GM12878 (cell line): ENCODE results near the gene GSG1L. TPM values are rescaled to one million over a fixed set of nuclear protein-coding genes. Genes with fewer than 3 reads are reported as not detected.

ENCODE experiments used
- ATAC-seq: fragments of 200-7000 bp; cut with Tn5 transposase; 3 replicates; pipeline ENCODE4 v1.9.1; 2020; ENCODE audit warnings: mild to moderate bottlenecking, moderate library complexity
- BruUV-seq: library from RNA; stranded (reverse); fragments of 400-500 nt; replicated peaks from 2 replicates; lab custom pipeline; 2021; lab: Mats Ljungman, UMichigan
- CTCF ChIA-PET: fragments of 300-600 bp; sonication (Branson Sonifier 250); formaldehyde crosslinking; extraction: SDS; loops from one replicate; lab custom pipeline; 2021; ENCODE audit warnings: inconsistent platforms; lab: Yijun Ruan, JAX
- POLR2A ChIA-PET: fragments of 350-600 bp; formaldehyde crosslinking; extraction: SDS; loops from one replicate; lab custom pipeline; 2021; ENCODE audit warnings: inconsistent platforms; lab: Charles Lee
- RAD21 ChIA-PET: fragments of 300-600 bp; sonication (Branson Sonifier 250); formaldehyde crosslinking; loops from one replicate; lab custom pipeline; 2023; ENCODE audit warnings: antibody characterized with exemption; ENCODE audit not compliant: unreplicated experiment; lab: Charles Lee
- SMC1A ChIA-PET: fragments of 300-600 bp; sonication (Branson Sonifier 250); formaldehyde crosslinking; loops from one replicate; lab custom pipeline; 2023; ENCODE audit not compliant: unreplicated experiment, uncharacterized antibody; lab: Charles Lee
- DNase-seq: peaks from one replicate; pipeline ENCODE4 v3.0.0-alpha.2; 2011; ENCODE audit warnings: low read depth, low spot score
- FAIRE-seq: peaks from 3 replicates; lab custom pipeline; 2011; peaks lifted over from hg19 to GRCh38; lab: Jason Lieb, UNC
- H2AFZ ChIP-seq: 2 replicates; pipeline ENCODE4 v1.6.0; 2011; ENCODE audit warnings: low read depth, low read length, control low read depth; ENCODE audit not compliant: control insufficient read depth
- H3K27ac ChIP-seq: 2 replicates; pipeline ENCODE4 v1.5.1; 2011; ENCODE audit warnings: control low read depth; ENCODE audit not compliant: control insufficient read depth, insufficient read depth
- H3K27me3 ChIP-seq, 2 experiments: replicated peaks in 1 of 2; 2 replicates each; pipeline versions ENCODE4 v1.6.0 to v1.6.1; 2011; ENCODE audit warnings: low read length in 1 of 2; ENCODE audit not compliant: control insufficient read depth in 2 of 2, insufficient read depth in 2 of 2
- H3K36me3 ChIP-seq, 2 experiments: 2 replicates each; pipeline ENCODE4 v1.5.1; 2011; ENCODE audit warnings: low read length in 1 of 2; ENCODE audit not compliant: control insufficient read depth in 2 of 2, insufficient read depth in 2 of 2
- H3K4me1 ChIP-seq: 2 replicates; pipeline ENCODE4 v1.6.1; 2011; ENCODE audit warnings: mild to moderate bottlenecking, low read length, moderate library complexity, mixed read lengths; ENCODE audit not compliant: control insufficient read depth, insufficient read depth
- H3K4me2 ChIP-seq: 2 replicates; pipeline ENCODE4 v1.6.0; 2011; ENCODE audit warnings: control low read depth; ENCODE audit not compliant: control insufficient read depth, insufficient read depth
- H3K4me3 ChIP-seq: fragments of 200-600 bp; sonication (generic); 2 replicates; pipeline ENCODE4 v1.5.1; 2016
- H3K79me2 ChIP-seq: 2 replicates; pipeline ENCODE4 v1.6.0; 2011; ENCODE audit warnings: low read length; ENCODE audit not compliant: control insufficient read depth, insufficient read depth
- H3K9ac ChIP-seq: 2 replicates; pipeline ENCODE4 v1.8.0; 2011; ENCODE audit warnings: low read length, control low read depth, mixed read lengths; ENCODE audit not compliant: control insufficient read depth, insufficient read depth
- H3K9me3 ChIP-seq: replicated peaks from 3 replicates; pipeline ENCODE4 v1.5.1; 2011; ENCODE audit warnings: mild to moderate bottlenecking, low read length; ENCODE audit not compliant: control insufficient read depth, insufficient read depth
- H4K20me1 ChIP-seq: 2 replicates; pipeline ENCODE4 v1.6.0; 2011; ENCODE audit not compliant: control insufficient read depth, insufficient read depth
- ASH2L ChIP-seq: fragments of 300-600, 200-600 bp; sonication (generic); IDR thresholded peaks from 2 replicates; pipeline ENCODE4 v1.6.1; 2017; ENCODE audit warnings: low read depth, mild to moderate bottlenecking, borderline replicate concordance
- BCL11A ChIP-seq: IDR thresholded peaks from 2 replicates; pipeline ENCODE4 v1.6.1; 2011; ENCODE audit warnings: low read depth, low read length
- MTA3 ChIP-seq: IDR thresholded peaks from 2 replicates; pipeline ENCODE4 v1.6.1; 2012; ENCODE audit warnings: low read length, inconsistent platforms, borderline replicate concordance
- MXI1 ChIP-seq: fragments of 150-350 bp; IDR thresholded peaks from 2 replicates; pipeline ENCODE4 v1.6.1; 2011; ENCODE audit warnings: low read depth, mild to moderate bottlenecking, inconsistent platforms, low read length, improper control_type of control experiment
- NFYA ChIP-seq: IDR thresholded peaks from 2 replicates; pipeline ENCODE4 v1.6.1; 2011; ENCODE audit warnings: low read depth, mild to moderate bottlenecking, low read length, improper control_type of control experiment, borderline replicate concordance
- RFX5 ChIP-seq: IDR thresholded peaks from 2 replicates; pipeline ENCODE4 v1.6.1; 2011; ENCODE audit warnings: low read depth, low read length, improper control_type of control experiment
- ZNF207 ChIP-seq: fragments of 450-650 bp; IDR thresholded peaks from 2 replicates; pipeline ENCODE4 v1.6.1; 2014; ENCODE audit warnings: antibody characterized with exemption, mild to moderate bottlenecking, borderline replicate concordance
- WGBS: methylation state at CpG from one replicate; pipeline ENCODE4 v1.1.6; 2016; ENCODE audit warnings: low lambda C conversion rate; ENCODE audit not compliant: insufficient replicate concordance, insufficient coverage; ENCODE audit errors: missing lambda C conversion rate; 5-methylcytosine and 5-hydroxymethylcytosine counted together
- in situ Hi-C: fragments of 300-500 bp; cut with MboI; formaldehyde crosslinking; loops from 9 replicates; pipeline ENCODE4 v1.14.3; 2018; ENCODE audit warnings: mixed read lengths
- intact Hi-C: fragments of 100-400 bp; cut with micrococcal nuclease; formaldehyde crosslinking; loops from one replicate; pipeline ENCODE4 v1.14.2; 2022; ENCODE audit not compliant: unreplicated experiment
- polyA plus RNA-seq, 11 experiments: library from polyadenylated mRNA; depleted of rRNA in 4 of 11; unstranded in 6 of 11; stranded (reverse) in 5 of 11; fragments of >200 nt; fragmentation: Nextera tagmentation in 4 of 11; fragmentation: Illumina TruSeq in 1 of 11; extraction: Ambion mirVana in 4 of 11; extraction: Trizol in 1 of 11; gene quantifications; 1 replicate in 1 of 11; 2 replicates in 10 of 11; pipeline versions ENCODE4 v1.2.1 to v1.2.3, GENCODE V29; 2011 to 2016; ENCODE audit warnings: inconsistent platforms in 2 of 11, missing spikeins in 2 of 11, low read depth in 1 of 11
- total RNA-seq, 4 experiments: library from RNA; depleted of rRNA in 3 of 4; stranded (reverse); fragments of >200 nt in 3 of 4; fragmentation: Illumina TruSeq in 1 of 4; extraction: Trizol in 1 of 4; gene quantifications; 2 replicates each; pipeline versions ENCODE4 v1.2.1 to v1.2.3, GENCODE V29; 2013 to 2021

The GSG1L gene
- total and polyA plus RNA-seq, 10 of the 15 experiments (the other 5 are each of a cell fraction or from before 2014, with no cell fraction given): not detected

GRCh38 chr16:28067604-28068379 is 4.3 kb upstream of the GSG1L start:
- Histone ChIP-seq H3K4me3 (no peak overlapping the region), H3K27ac (no peak overlapping the region), H4K20me1 (no peaks in the 10 kb centered on the region)
- in situ Hi-C loops: loop anchor here (25.0 kb wide), 1 partner anchor 430 kb away; no protein-coding TSS in a partner anchor
- no TSS peak for BruUV-seq
- TF ChIP-seq ASH2L (no peak), BCL11A (no peak), ZNF207 (no peak), MTA3 (no peak), NFYA (no peak), MXI1 (no peak), RFX5 (no peak)
- TF ChIP-seq, all 136 proteins: peak for 0
- FAIRE-seq (no peak), ATAC-seq (no peak), DNase-seq (no peak)
- CTCF ChIA-PET: interaction anchor here (0.6 to 5.3 kb wide), 5 partner anchors 24 to 515 kb away, joined by 3 to 41 read pairs (median 4); no protein-coding TSS in a partner anchor
- H3K9me3 ChIP-seq: no peaks in the 10 kb centered on the region
- no peak overlapping the region for H2AFZ ChIP-seq
- no peak overlapping the region for H3K9ac ChIP-seq
- no peaks in the 10 kb centered on the region for H3K79me2 ChIP-seq
- peaks cover 4 to 5% of the 10 kb centered on the region in 2 experiments; a peak in 3 of 4 replicates for H3K27me3 ChIP-seq
- no peaks in the 10 kb centered on the region for H3K36me3 ChIP-seq
- RAD21 ChIA-PET: no interaction called here
- intact Hi-C loops: no loop called here
- H3K4me1 ChIP-seq: no peaks in the 10 kb centered on the region
- SMC1A ChIA-PET: interaction anchor here (0.6 to 1.0 kb wide), 2 partner anchors 46 to 428 kb away, joined by 3 to 5 read pairs; no protein-coding TSS in a partner anchor
- POLR2A ChIA-PET: no interaction called here
- no peak overlapping the region for H3K4me2 ChIP-seq
- 35% methylated on average over 14 of the region's 14 CpGs for WGBS
